Effector CD4-positive, alpha-beta T cell (primary cell): ENCODE results near the gene RPTOR.
"Not testable (repeated sequence)": the region's sequence is repeated elsewhere in the genome, so short reads cannot be mapped to it uniquely, and the experiment has no call there.

Experiments
- DNase-seq: peaks from one replicate; pipeline ENCODE4 v3.0.0-alpha.2; 2020

RPTOR gene

DNA sequence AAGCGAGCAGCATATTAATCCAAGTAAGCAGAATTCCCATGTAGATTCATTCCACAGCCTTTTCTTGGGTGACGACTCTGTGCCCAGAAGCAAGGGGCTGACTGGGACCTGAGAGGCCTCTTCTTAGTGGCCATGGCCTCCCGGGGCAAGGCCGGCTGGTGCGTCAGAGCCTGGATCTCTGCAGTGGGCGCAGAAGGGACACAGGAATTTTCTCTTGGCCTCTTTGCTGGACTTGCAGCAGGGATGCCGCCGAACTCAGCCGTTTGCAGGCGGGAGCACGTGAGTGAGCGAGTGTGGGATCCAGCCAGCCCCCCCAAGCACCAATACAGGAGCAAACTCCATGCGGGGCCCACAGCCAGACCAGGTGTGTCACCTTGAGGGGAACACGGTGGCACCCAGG is 151.8 kb downstream of the RPTOR start:
- no peak for DNase-seq

DNA sequence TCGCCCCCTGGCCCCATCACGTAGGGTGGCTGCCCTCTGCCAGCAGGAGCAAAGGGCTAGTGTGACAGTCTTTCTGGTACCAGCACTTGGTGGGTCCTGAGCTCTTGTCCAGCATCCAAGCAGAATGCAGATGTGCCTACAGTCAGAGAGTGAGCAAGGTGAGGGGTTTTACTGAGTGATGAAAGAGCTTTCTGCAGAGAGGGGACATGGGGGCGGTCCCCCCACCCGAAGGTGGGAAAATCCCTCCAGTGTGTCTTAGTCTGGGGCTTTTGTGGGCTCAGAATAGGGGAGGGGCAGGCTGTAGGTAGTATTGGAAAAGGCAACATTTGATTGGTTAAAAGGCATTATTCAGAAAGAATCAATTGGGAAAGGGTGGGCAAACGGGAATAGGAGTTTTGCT is 152.3 kb downstream of the RPTOR start:
- no peak for DNase-seq

DNA sequence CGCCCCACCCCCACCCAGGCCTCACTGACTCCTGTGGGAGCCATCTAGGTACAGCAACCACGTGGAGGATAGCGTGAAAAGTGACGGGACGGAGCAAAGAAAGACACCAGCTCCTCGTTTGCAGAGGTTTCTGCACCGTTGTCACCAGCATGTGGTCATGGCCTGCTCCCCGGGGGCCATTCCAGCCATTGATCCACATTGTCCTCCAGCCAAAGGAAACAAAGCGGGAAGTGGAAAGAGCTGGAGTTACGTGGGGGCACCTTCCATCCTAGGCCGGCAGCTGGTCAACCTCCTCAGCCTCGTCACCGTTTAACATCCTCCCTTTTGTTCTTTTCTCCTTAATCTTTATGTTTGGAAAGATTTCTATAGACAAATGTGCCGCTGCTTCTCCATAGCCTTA is 153.7 kb downstream of the RPTOR start:
- DNase-seq, result no peak

DNA sequence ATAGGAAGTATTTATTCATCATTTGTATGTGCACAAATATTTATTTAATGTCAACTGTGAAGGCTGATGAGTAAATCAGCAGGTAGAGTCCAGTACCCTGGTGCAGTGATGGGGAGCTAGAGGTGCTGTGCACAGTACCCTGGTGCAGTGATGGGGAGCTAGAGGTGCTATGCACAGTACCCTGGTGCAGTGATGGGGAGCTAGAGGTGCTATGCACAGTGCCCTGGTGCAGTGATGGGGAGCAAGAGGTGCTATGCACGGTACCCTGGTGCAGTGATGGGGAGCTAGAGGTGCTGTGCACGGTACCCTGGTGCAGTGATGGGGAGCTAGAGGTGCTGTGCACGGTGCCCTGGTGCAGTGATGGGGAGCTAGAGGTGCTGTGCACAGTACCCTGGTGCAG is 154.6 kb downstream of the RPTOR start:
- DNase-seq, result not testable (repeated sequence)

DNA sequence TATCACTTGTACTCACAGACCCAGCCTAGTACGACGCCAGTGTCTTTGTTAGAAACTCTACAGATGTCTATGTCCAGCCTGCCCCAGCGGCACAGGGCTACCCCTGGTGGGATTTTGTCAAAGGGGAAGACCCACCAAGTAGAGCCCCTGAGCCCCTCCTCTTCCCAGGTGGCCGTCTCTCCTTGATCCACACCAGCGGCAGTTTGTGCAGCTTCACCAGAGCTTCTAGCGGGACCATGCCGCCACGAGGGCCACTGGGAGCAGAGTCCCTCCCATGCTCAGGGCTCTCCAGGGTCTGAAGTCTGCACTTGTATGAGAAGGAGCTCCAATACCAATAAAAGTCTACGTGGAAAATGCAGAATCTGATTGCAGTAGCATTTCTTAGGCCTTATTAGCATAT is 157.1 kb downstream of the RPTOR start:
- no peak for DNase-seq

DNA sequence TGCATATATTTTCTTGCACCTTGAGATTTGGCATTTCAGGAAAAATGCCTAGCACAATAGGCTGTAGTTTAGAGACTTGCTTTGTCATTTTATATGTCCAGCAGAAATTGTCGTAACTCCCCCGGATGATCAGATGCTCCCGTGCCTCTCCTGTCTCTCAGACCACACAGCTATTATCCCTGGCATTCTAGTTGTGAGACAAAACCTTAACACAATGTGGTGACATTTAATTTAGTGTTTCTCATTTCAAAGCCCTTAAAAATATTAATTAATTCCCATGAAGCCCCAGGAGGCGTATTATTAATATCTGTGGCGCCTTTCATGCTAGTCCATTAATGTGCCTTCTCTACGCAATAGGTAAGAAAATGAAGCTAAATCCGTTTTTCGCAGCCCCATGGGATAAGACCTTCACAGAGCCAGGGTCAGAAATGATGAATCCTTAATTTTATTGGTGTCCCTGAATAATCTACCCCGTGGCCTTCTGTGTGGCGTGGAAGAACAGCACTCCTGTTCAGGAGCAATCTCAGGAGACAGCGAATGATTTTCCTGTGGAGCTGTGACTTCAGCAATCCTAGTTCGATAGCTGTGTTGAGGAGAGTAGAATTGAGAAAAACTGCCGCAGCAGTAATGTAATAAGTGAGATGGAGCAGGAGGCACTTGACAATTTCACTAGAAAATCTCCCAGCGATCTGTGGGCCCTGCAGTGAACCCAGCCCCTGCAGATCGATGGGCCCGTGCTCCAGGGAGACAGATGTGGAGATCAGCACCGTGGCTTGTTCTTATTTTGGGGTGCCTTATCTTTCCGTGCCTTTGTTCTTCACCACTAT is 157.9 kb downstream of the RPTOR start:
- no peak for DNase-seq

DNA sequence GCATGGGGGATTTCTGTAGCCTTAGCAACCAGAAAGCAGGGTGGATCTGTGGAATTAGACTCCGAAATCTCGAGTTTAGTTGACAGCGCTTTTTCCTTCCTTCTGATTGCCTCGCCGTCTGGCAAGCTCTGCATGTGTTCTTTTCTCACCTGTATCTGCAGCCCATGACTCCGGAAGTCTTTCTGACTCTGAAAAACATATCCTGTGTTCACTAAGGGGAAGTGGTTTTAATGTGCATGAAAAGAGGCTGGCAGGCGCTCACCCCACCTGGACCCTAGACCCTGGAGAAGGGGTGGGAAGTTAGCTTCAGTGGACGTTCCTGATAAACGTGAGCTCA is 158.5 kb downstream of the RPTOR start:
- DNase-seq, result no peak

DNA sequence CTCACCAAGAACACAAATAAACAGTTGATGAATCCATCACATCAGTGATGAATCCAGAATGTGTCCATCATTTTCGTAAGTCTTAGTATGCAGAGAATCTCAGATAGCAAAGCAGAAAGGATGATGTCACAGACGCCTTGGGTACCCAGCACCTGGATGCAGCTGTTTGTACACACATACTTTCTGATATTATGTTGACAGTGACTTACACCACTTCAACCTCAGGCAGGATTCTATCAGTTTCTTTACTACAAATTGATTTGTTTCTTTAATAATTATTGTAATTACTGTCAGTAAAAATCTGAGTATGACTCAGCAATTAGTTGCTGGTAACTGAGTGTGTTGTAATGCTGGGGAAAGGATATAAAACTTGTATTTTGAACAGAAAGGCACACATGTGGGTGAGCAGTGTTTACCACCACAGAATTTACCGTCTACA is 159.8 kb downstream of the RPTOR start:
- no peak for DNase-seq

DNA sequence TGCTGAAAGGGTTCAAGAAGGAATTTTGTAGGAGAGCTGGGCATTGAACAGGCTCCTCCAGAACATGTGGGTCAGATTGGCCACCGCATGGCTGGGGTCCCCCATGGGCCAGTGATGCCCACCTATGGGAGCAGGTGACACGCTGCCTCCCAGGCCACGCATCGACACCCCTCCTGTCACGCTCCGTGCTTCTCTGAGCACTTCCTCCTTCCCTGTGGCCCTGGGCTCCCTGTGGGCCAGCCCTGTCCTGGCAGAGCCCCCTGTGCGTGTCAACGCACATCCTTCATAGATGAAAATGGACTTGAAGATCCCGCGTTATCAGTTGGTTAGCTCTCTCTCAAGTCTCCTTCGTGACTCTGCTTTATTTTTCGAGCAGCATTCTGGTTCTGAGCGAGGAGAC is 160.3 kb downstream of the RPTOR start:
- no peak for DNase-seq

DNA sequence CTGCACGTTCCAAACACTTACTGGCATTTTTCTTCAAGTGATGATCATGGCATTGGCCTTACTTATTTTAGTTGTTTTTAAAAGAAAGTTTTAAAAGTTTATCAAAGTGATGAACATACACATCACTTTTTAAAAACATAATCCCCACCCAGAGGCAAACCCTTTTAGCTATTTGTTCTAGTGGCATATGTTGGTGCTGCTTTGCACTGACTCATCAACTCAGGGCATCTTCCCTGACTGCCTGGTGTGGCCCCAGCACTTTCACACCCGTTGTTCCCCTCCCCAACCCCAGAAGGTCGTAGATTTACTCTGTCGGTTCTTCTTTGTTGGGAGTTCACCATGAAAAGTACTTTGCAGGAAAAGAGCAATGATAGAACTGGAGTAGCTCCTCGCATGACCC is 161.3 kb downstream of the RPTOR start:
- DNase-seq, result no peak

DNA sequence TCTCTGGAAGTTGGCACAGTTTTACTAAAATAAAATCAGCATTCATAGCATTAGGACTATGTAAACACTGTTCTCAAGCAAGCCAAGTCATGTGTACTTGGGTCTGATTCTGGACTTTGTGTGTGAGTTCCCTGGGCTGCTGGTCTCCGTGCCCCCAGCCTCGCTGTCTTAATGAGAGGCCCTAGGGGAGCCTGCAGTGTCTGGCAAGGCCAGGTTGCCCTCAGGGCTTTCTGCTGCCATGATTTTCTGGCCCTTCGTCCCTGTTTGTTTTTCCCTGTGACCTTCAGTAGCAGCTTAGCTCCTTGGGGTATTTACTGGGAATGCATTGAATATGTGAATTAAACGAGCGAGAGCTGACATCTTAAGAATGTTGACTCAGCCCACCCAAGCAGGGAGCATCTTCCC is 161.8 kb downstream of the RPTOR start:
- no peak for DNase-seq

DNA sequence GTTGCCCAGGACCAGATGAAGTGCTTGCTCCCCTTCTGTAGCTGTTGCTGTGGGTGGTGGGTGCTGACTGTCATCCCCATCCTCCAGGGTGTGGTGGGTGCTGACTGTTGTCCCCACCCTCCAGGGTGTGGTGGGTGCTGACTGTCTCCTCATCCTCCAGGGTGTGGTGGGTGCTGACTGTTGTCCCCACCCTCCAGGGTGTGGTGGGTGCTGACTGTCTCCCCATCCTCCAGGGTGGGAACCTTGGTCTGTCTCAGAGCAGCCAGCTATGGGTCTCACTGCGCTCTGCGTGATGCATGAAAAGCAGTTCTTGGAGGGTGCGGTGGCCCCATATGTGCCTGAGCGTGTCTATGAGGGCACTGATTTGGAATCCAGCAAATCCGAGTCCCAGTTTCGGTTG is 163.8 kb downstream of the RPTOR start:
- no peak for DNase-seq

DNA sequence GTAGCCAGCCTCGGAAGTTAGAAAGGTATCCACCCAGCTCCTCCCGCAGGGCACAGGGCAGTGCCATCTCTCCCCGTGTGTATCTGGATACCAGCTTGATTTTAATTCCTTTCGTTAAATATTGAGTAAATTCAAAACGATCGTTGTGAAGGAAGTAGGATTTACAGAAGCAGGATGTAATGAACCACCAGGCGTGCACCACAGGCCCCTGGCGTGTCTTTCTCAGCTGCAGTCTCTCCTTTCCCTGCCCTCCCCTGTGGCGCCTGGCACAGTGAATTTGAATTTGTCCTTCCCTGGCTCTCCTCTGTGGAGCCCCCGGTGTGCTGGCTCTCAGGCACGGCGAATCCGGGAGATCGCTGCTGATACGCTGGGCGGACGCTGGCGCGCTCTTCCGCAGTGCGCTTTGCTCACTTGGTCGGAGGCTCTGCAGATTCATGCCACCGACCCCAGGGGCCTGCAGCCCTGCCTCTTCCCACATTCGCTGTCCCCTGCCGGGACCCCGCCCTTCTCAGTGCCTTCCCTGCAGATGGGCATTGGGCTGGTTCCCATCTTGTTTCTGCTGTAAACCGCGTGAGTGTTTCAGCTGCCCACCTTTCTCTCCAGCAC is 164.6 kb downstream of the RPTOR start:
- no peak for DNase-seq

DNA sequence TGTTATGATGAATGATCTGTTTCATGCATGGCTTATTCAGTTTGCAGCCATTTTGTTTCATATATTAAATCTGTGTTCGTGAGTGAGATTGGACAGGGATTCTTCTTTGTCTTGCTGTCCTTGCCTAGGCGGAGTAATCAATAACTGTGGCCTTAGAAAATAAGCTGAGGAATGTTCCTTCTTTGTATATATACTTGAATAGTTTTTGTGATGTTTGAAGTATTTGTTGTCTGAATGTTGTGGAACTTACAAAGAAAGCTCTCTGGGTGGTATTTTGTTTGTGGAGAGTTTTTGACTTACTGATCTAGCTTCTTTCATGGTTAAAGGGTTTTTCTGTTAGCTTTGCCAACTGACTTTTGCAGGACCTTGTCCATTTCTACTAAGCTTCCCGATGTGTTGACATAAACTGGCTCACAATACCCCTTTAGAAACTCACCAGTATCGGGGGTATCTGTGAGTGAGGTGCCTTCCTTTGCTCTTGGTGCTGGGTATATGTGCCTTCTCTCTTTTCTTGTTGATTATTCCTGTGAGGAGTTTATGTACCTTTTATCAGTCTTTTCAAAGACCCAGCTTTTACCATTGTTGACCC is 166.2 kb downstream of the RPTOR start:
- no peak for DNase-seq

DNA sequence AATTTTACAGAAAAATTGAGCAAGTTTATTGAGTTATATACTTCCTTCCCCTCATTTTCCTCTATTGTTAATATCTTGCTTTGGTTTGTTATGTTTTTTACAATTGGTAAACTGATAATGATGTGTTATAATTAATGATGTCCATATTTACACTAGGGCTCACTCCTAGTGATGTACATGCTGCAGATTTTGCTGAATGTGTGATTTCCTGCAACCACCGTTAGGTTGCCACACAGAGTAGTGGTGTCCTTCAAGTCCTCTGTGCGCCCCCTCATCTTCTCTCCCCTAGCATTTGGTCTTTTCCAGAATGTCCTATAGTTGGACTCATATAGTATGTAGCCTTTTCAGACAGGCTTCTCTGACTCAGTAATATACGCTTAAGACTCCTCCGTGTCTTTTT is 167.5 kb downstream of the RPTOR start:
- no peak for DNase-seq

DNA sequence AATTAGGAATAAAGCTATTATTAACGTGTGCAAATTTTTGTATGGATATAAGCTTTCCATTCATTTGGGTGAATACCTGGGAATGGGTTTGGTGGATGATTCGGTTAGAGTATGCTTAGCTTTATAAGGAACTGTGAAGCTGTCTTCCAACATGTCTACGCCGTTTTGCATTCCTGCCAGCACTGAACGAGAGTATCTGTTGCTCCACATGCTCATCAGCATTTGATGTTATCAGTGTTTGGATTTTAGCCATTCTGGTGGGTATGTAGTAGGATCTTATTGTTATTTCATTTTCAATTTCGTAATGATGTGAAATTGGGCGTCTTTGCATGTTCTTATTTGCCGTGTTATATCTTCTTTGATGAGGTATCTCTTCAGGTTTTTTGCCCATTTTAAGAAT is 168.0 kb downstream of the RPTOR start:
- no peak for DNase-seq

DNA sequence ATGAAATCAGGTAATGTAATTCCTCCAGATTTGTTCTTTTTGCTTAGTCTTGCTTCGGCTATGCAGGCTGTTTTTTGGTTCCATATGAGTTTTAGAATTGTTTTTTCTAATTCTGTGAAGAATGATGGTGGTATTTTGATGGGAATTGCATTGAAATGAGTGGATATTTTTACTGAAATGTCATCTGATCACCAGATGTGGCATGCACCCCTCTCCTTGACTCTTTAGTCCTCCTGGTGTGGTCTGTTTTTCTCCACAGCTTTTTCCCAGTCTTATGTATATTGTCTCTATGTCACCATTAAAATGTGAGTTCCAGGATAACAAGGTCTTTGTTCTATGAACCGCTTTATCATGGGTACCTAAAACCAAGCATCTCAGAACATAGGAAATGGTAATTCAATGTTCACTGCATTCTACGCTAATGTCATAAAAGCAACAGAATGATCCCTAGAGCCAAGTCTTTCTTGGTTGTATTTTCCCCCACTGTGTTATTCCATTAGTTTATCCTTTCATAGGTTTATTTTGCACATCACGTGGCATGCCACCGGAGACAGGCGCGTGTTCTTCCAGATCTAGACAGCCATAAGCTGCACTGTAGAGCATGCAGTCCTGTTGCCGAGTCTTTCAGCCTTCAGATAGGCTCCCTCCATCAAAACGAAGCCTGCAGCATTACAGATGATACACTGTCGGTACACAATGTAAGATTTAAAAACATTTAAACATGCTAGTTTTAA is 172.5 kb downstream of the RPTOR start:
- DNase-seq, result no peak

DNA sequence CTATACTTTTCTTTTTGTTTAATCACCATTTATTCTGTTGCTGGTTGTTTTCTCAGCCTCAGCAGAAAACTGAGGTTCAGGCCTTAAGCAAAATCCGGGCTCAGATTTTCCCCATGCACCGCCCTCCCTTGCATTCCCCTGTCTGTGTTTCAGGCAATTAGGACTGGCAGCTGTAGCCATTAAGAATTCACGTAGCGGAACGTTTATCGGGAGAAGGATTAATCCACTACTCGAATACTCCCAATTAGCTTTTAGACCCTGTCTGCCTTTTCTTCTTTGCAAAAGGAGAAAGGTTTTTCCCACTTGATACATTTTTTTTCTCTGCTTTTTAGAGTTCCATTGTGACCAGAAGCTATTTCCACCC is 173.1 kb downstream of the RPTOR start:
- DNase-seq, result no peak

DNA sequence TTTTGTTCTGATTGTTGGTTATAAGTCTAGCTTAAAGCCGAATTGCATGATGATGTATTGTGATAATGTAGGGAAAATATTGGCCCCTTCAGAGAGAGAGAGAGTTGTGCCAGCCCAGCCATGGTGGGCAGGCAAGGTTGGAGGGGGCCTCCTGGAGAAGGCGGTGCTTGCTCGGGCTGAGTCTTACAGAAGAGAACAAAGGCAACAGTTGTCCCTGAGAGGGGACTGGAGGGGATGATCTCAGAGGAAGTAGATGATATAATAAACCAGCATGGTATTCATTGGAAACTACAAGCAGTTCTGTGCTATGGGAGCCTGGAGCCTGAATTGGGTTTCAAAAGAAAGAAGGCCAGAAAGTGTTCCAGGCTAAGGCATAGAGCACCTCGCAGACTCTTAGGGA is 173.8 kb downstream of the RPTOR start:
- no peak for DNase-seq

DNA sequence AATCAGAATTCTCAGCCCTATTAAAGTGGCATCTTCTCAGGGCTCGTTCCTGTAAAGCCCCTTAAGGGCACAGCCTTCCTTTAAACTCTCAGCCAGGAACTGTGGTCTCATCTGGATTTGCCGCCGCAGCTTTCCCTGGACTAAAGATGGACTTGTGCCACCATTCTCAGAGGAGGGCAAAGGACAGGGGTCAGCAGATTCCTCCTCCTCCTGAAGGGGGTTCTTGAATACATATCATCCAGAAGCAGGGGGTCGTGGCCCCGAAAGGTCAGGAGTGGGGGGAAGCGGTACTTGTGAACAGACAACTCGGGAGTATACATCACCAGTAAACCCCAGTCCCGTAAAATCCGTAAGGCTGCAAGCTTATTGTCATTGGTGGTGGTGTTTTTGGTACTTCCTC is 174.8 kb downstream of the RPTOR start:
- no peak for DNase-seq

DNA sequence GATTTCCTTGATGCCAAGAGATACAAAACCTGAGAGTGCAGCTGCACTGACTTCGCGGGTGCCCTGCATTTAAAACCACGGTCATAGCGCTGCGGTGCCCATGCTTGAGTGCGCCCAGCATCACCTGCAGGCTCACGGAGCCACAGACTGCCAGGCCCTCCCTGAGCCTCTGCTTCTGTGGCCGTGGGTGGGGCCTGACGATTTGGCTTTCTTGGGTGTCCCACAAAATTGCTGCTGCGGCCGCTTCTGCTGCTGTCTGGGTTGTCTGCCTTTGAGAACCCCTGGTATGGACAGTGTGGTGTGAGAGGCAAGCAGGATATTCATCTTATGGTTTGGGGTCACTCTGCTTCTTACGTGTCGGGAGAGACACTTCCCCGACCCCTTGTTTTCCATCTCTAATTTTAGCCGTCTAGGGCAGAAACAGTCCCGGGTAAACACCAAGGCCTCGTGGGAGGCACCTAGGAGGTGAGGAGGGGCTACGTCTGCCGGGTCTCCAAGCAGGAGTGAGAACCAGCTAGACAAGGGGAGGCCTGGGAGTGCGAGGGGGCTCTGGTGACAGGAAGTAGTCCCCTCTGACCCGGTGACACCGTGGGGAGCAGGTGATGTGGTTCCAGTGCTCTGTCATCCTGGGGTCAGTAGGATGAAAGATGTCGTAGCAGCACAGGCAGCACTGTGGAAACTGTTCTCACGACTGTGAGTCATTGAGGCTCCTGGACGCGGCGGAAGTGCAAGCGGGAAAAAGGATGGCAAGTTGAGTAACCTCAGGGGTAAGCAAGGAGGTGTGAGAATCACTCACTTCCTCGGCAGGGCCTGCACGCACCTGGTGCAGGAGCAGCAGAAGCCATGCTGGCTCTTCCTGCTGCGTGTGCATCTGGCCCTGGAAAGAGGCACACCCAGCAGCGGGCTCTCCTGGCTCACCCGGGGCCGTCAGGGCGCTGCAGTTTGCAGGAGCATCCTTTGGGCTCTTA is 176.3 kb downstream of the RPTOR start:
- peak; percentile 55 for DNase-seq

DNA sequence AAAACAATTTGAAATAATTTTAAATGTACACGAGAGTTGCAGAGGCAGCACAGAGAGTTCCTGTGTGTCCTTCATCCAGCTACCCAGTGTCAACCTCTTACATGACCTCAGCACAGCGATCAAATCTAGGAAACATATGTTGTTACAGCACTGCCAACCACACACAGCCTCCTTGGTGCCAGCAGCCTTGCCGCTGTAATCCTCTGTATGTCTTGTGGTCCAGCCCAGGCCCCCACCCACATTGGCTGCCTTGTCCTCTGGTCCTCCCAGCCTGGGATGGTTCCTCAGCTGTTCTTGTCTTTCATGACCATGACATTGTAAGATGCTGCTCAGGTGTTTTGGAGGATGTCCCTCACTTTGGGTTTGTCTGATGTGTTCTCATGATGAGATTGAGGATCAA is 178.0 kb downstream of the RPTOR start:
- DNase-seq, result no peak
